AG04450 (cell line): ENCODE measurements around the gene RXRB. TPM values are rescaled to one million over a fixed set of nuclear protein-coding genes. Genes with fewer than 3 reads are reported as not detected.

Source experiments
- CTCF ChIA-PET: fragments of 300-600, 350-600 bp; formaldehyde crosslinking; extraction: SDS; loops from one replicate; lab custom pipeline; 2022; ENCODE audit warnings: antibody characterized with exemption, inconsistent platforms; lab: Charles Lee
- POLR2A ChIA-PET: fragments of 350-600 bp; formaldehyde crosslinking; extraction: SDS; loops from one replicate; lab custom pipeline; 2021; ENCODE audit warnings: antibody characterized with exemption, inconsistent platforms; lab: Yijun Ruan, JAX
- DNase-seq: peaks from one replicate; pipeline ENCODE4 v3.0.0-alpha.2; 2011; ENCODE audit warnings: low read depth, low spot score
- H3K27ac ChIP-seq: one replicate; pipeline ENCODE4 v1.5.1; 2012; ENCODE audit warnings: low read depth, low read length, control low read depth
- H3K27me3 ChIP-seq: one replicate; pipeline ENCODE4 v1.6.0; 2012; ENCODE audit warnings: low read length; ENCODE audit not compliant: control insufficient read depth, insufficient read depth
- H3K4me3 ChIP-seq: 2 replicates; pipeline ENCODE4 v1.5.1; 2011; ENCODE audit warnings: mild to moderate bottlenecking, low read depth, low read length, control low read depth
- H3K9me3 ChIP-seq: 2 replicates; pipeline ENCODE4 v1.5.1; 2012; ENCODE audit warnings: low read length; ENCODE audit not compliant: control insufficient read depth, insufficient read depth
- polyA plus RNA-seq: library from polyadenylated mRNA; depleted of rRNA; stranded (reverse); fragments of >200 nt; gene quantifications from 2 replicates; pipeline ENCODE4 v1.2.3, GENCODE V29; 2011
- TF ChIP-seq, protein P1 (sequence below): IDR thresholded peaks from 2 replicates; pipeline ENCODE4 v1.5.1; 2011; ENCODE audit warnings: low read depth, low read length, control low read depth, inconsistent platforms

Gene RXRB
- polyA plus RNA-seq, 1 experiment: 38.5 TPM

DNA sequence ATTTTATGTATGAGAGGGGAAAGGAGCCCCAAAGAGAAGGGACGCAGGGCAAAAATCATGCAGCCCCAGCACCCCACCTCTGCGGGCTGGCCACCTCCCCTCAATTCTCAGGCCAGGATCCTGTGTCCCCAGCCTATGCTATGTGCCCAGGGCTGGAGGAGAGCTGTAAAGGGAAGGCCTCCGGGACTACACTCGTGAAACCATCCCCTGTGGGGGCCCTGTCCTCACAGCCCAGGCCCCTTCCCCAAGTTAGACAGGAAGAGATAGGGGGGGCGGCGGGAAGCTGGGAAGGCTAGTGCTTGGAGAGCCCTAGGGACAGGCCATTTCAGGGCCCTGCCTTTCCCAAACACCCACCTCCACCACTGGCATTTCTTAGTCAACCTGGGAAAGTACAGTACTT is 6.8 kb downstream of the RXRB start:
- TF ChIP-seq, protein P1, sequence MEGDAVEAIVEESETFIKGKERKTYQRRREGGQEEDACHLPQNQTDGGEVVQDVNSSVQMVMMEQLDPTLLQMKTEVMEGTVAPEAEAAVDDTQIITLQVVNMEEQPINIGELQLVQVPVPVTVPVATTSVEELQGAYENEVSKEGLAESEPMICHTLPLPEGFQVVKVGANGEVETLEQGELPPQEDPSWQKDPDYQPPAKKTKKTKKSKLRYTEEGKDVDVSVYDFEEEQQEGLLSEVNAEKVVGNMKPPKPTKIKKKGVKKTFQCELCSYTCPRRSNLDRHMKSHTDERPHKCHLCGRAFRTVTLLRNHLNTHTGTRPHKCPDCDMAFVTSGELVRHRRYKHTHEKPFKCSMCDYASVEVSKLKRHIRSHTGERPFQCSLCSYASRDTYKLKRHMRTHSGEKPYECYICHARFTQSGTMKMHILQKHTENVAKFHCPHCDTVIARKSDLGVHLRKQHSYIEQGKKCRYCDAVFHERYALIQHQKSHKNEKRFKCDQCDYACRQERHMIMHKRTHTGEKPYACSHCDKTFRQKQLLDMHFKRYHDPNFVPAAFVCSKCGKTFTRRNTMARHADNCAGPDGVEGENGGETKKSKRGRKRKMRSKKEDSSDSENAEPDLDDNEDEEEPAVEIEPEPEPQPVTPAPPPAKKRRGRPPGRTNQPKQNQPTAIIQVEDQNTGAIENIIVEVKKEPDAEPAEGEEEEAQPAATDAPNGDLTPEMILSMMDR: no peak
- Histone ChIP-seq H3K27ac (no peak overlapping the region), H3K27me3 (peaks cover 37% of the 10 kb centered on the region), H3K4me3 (no peak overlapping the region), H3K9me3 (no peaks in the 10 kb centered on the region; the same call in 1 of the 2 replicates)
- POLR2A ChIA-PET: interaction anchor here (0.5 kb wide), 1 partner anchor 203 kb away, joined by 5 read pairs; no protein-coding TSS in a partner anchor
- no peak for DNase-seq
- CTCF ChIA-PET: no interaction called here

DNA sequence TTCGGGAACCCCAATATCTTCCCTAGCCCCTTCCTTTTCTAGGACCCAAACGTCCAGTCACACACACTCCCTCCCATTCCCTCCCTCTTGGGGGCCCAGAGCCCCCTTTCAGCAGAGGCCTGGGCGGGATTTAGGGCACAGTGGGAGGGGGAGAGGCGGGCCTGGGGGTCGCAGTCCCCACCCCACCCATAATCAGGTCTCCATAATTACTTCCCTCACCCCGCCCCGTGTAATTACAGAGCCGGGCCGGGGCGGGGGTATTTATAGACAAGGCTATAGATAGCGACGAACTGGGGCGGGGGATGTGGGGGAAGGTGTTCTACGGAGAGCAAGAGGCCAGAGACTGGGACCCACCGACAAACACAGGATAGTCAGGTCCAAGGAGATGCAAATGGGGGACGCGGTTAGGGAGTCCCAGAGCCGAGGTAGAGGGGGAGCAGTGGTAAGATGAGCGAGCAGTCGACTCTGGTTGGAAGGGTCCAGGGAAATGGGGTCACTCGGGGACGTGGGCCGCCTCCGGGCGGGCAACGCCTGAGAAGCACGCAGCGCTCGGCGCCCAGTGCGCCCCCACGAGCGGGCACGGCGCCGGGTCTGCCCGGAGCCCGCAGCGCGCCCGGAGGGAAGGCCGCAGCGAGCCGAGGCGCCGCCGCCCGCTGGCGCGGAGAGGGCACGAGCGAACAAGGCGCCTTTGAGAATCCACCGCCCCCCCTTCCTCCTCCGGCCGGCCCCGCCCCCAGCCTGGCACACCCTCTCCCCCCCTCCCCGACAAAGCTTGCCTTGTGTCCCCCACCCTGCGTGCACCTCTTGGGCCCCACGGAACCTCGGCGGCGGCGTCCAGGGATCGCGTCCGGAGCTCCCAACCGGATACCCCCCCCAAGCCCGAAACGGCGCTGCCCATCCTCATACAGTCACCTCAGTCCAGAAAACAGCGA is 7.5 kb downstream of the RXRB start:
- H3K9me3 ChIP-seq: no peaks in the 10 kb centered on the region; the same call in 1 of the 2 replicates
- CTCF ChIA-PET: no interaction called here
- no peak for DNase-seq

DNA sequence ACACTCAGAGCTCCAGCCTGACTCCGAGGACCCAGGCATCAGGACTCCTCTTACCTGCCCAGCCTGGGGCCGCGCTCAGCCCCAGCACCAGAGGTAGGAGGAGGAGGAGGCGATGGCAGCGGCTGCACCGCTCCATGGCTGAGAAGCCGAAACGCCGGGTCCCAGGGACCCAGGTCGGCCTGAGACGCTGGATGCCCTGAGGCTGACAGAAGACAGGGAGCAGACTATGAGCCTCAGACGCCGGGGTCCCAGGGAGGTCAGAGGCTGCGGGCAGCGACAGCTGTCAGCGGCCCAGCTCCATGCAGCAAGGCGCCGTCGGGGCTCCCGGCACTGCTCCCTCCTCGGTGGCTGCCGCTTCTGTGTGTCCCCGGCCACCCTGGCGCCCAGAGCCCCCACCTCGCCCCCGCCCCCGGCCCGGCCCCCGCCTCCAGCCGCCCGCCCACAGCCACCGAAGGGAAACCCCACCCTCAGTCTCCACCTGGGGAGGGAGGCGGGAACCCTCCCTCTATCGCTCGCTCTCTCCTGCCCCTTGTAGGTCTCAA is 8.3 kb downstream of the RXRB start, which contains the start of gene COL11A2:
TSS of gene COL11A2 (minus strand) at position 363 of the 542 bp plus-strand sequence. CDS start at position 136, 227 bp downstream.
- H3K9me3 ChIP-seq: no peaks in the 10 kb centered on the region; the same call in 1 of the 2 replicates
- peaks cover 37% of the 10 kb centered on the region for H3K27me3 ChIP-seq
- DNase-seq: no peak
- POLR2A ChIA-PET: no interaction called here
- TF ChIP-seq, protein P1: no peak
- H3K27ac ChIP-seq: no peak within 1 kb of the TSS
- peak within 1 kb of the TSS; percentile 37 for H3K4me3 ChIP-seq
- CTCF ChIA-PET: interaction anchor here (0.6 kb wide), 1 partner anchor 56 kb away, joined by 4 read pairs; no protein-coding TSS in a partner anchor

More for the DNA sequence above, 7.5 kb downstream of the RXRB start:
- Histone ChIP-seq H3K27ac (no peak overlapping the region), H3K4me3 (peak overlapping the region; percentile 37), H3K27me3 (peaks cover 37% of the 10 kb centered on the region)
- TF ChIP-seq, protein P1: no peak
- POLR2A ChIA-PET: no interaction called here

DNA sequence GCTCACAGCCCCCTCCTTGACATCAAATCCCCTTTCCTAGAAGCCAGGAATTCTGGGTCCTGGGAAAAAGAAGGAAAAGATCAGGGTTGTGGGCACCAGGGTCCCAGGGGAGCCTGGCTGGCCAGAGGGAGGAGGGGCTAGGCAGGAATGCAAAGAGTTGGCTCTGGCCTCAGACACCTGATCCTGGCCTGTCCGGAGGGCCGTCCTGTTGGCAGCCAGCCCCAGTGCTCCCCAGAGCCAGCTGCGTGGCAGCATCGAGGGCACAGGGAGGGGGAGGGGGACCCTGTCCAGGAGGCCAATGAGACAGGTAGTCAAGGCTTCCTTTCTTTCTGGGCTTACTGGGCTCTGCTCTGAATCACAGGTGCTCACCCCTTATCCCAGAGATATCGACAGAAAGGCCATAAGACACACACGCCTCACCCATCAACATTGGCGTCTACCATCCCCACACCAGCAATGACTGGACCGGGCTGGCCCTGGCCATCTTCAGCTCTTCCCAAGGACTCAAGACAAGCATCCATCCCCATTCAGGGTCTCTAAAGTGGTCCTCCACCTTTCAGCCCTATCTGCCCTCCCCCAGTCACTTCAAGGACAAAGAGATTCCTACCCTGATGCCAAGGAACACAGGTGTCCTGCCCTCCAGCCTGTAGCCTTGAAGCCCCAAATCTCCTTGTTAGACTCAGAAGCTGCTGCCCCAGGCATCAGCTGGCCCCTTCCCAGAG is 8.9 kb downstream of the RXRB start:
- POLR2A ChIA-PET: no interaction called here
- DNase-seq: no peak
- Histone ChIP-seq H3K9me3 (no peaks in the 10 kb centered on the region; the same call in 1 of the 2 replicates), H3K4me3 (no peak overlapping the region), H3K27ac (no peak overlapping the region), H3K27me3 (peaks cover 42% of the 10 kb centered on the region)
- TF ChIP-seq, protein P1: no peak
- CTCF ChIA-PET: interaction anchor here (0.6 kb wide), 1 partner anchor 56 kb away, joined by 4 read pairs; no protein-coding TSS in a partner anchor
